ENCODE data around the gene CERK. TPM values are rescaled to one million over a fixed set of nuclear protein-coding genes. Genes with fewer than 3 reads are reported as not detected.

Gene CERK
- total RNA-seq, 1 experiment from 2014 or later, result 45.6 TPM

DNA sequence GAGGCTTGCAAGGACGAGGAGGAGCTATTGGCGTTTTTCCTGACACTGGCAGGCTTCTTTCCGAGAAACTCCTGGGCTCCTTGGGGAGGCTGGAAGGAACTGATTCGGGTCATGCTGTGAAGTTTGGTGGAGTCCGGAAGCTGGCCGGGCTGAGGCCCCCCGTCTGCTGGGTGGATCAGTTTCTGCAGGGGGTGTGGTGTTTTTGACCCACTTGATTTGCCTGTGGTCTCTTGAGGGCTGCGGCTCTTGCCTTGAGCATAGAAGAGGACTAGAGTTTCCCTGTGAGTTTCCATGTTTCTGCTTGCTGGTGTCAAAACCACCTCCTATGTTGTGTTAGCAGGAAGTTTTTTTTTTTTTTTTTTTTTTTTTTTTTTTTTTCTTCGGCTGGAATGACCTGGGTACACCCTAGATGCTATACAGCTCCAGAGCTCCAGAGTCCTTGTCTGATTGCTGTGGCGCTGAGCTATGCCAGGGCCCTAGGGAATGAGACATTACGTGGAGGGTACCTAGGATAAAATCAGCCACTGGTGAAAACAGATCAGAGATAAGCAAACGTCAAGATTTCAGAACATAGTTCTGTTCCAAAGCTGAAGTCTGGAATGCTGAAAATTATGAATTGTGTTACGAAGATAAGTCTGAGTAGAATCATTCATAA, 25.1 kb upstream of the CERK start (continued):
- TF ChIP-seq, protein P1, sequence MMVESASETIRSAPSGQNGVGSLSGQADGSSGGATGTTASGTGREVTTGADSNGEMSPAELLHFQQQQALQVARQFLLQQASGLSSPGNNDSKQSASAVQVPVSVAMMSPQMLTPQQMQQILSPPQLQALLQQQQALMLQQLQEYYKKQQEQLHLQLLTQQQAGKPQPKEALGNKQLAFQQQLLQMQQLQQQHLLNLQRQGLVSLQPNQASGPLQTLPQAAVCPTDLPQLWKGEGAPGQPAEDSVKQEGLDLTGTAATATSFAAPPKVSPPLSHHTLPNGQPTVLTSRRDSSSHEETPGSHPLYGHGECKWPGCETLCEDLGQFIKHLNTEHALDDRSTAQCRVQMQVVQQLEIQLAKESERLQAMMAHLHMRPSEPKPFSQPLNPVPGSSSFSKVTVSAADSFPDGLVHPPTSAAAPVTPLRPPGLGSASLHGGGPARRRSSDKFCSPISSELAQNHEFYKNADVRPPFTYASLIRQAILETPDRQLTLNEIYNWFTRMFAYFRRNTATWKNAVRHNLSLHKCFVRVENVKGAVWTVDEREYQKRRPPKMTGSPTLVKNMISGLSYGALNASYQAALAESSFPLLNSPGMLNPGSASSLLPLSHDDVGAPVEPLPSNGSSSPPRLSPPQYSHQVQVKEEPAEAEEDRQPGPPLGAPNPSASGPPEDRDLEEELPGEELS (CRISPR knock-in tag; IDR thresholded peaks at IDR 0.05), result no peak
- TF ChIP-seq, protein P2, sequence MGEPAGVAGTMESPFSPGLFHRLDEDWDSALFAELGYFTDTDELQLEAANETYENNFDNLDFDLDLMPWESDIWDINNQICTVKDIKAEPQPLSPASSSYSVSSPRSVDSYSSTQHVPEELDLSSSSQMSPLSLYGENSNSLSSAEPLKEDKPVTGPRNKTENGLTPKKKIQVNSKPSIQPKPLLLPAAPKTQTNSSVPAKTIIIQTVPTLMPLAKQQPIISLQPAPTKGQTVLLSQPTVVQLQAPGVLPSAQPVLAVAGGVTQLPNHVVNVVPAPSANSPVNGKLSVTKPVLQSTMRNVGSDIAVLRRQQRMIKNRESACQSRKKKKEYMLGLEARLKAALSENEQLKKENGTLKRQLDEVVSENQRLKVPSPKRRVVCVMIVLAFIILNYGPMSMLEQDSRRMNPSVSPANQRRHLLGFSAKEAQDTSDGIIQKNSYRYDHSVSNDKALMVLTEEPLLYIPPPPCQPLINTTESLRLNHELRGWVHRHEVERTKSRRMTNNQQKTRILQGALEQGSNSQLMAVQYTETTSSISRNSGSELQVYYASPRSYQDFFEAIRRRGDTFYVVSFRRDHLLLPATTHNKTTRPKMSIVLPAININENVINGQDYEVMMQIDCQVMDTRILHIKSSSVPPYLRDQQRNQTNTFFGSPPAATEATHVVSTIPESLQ (CRISPR knock-in tag; IDR thresholded peaks at IDR 0.05), result no peak
- TF ChIP-seq PRRX2 (CRISPR knock-in tag; IDR thresholded peaks at IDR 0.05) (no peak), KAT7 (CRISPR knock-in tag; IDR thresholded peaks at IDR 0.05; ENCODE audit: borderline replicate concordance) (no peak), ZNF317 (CRISPR knock-in tag; IDR thresholded peaks at IDR 0.05; ENCODE audit: borderline replicate concordance, low read depth) (no peak)

DNA sequence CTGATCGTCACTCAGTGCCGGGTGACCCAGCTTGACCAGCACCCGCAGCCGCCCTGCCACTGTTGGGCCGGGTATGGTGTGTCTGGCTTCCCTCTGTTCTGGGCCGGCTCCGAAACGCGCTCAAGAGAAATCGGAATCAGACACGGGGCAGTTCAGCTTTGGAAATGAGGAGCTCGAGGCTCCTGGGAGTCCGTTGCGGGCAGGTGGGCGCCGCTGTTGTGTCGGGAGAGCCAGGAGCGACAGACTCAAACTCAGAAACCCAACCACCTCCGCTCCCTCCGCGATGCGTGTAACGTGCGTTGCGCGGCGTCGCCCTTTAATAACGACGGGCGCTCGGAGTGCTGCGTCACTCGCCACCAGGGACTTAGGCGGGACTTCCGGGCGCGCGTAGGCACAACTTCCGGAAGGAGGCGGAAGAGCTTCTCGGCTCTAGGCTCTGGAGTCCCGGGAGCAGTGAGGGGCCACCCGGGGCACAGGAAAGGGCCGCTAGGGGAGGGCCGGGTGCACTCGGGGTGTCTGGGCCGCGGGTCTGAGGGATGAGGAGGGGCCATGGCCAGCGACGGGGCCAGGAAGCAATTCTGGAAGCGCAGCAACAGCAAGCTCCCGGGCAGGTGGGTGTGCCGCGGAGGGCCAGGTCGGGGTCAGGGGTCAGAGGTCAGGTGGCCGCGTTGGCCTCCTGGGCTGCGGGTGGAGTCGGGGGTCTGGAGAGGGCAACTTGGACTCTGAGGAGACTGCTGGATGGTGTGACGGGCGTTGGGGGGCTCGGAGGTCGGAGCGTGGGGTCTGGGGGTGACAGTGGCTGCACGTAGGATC, 24.4 kb upstream of the CERK start, which contains the start of gene TBC1D22A:
Gene TBC1D22A, plus strand, starts transcription at position 413 of the 813 bp plus-strand sequence. Its CDS starts 137 bp downstream, at position 550.
- POLR2A ChIA-PET, result interaction anchor here (0.7 to 1.4 kb wide), 6 partner anchors 12 to 164 kb away, joined by 3 to 6 read pairs (median 4); no protein-coding TSS in a partner anchor
- TF ChIP-seq, protein P2 (CRISPR knock-in tag; IDR thresholded peaks at IDR 0.05), result no peak
- no peak for TF ChIP-seq JAZF1 (CRISPR knock-in tag; IDR thresholded peaks at IDR 0.05)
- TF ChIP-seq, protein P3, sequence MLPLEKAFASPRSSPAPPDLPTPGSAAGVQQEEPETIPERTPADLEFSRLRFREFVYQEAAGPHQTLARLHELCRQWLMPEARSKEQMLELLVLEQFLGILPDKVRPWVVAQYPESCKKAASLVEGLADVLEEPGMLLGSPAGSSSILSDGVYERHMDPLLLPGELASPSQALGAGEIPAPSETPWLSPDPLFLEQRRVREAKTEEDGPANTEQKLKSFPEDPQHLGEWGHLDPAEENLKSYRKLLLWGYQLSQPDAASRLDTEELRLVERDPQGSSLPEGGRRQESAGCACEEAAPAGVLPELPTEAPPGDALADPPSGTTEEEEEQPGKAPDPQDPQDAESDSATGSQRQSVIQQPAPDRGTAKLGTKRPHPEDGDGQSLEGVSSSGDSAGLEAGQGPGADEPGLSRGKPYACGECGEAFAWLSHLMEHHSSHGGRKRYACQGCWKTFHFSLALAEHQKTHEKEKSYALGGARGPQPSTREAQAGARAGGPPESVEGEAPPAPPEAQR (CRISPR knock-in tag; IDR thresholded peaks at IDR 0.05), result no peak
- peak; percentile 95 for TF ChIP-seq NR2C2 (CRISPR knock-in tag; IDR thresholded peaks at IDR 0.05)
- TF ChIP-seq, protein P4, sequence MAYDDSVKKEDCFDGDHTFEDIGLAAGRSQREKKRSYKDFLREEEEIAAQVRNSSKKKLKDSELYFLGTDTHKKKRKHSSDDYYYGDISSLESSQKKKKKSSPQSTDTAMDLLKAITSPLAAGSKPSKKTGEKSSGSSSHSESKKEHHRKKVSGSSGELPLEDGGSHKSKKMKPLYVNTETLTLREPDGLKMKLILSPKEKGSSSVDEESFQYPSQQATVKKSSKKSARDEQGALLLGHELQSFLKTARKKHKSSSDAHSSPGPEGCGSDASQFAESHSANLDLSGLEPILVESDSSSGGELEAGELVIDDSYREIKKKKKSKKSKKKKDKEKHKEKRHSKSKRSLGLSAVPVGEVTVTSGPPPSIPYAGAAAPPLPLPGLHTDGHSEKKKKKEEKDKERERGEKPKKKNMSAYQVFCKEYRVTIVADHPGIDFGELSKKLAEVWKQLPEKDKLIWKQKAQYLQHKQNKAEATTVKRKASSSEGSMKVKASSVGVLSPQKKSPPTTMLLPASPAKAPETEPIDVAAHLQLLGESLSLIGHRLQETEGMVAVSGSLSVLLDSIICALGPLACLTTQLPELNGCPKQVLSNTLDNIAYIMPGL (CRISPR knock-in tag; IDR thresholded peaks at IDR 0.05), result peak; percentile 82
- TF ChIP-seq, protein P5, sequence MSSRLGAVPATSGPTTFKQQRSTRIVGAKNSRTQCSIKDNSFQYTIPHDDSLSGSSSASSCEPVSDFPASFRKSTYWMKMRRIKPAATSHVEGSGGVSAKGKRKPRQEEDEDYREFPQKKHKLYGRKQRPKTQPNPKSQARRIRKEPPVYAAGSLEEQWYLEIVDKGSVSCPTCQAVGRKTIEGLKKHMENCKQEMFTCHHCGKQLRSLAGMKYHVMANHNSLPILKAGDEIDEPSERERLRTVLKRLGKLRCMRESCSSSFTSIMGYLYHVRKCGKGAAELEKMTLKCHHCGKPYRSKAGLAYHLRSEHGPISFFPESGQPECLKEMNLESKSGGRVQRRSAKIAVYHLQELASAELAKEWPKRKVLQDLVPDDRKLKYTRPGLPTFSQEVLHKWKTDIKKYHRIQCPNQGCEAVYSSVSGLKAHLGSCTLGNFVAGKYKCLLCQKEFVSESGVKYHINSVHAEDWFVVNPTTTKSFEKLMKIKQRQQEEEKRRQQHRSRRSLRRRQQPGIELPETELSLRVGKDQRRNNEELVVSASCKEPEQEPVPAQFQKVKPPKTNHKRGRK (CRISPR knock-in tag; IDR thresholded peaks at IDR 0.05; ENCODE audit: borderline replicate concordance), result no peak
- peak; percentile 69 for TF ChIP-seq TEAD1 (CRISPR knock-in tag; IDR thresholded peaks at IDR 0.05)
- TF ChIP-seq, protein P6, sequence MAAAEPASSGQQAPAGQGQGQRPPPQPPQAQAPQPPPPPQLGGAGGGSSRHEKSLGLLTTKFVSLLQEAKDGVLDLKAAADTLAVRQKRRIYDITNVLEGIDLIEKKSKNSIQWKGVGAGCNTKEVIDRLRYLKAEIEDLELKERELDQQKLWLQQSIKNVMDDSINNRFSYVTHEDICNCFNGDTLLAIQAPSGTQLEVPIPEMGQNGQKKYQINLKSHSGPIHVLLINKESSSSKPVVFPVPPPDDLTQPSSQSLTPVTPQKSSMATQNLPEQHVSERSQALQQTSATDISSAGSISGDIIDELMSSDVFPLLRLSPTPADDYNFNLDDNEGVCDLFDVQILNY (CRISPR knock-in tag; IDR thresholded peaks at IDR 0.05), result peak; percentile 87
- peak; percentile 35 for TF ChIP-seq NFE2L1 (CRISPR knock-in tag; IDR thresholded peaks at IDR 0.05)
- TF ChIP-seq ATF1 (CRISPR knock-in tag; IDR thresholded peaks at IDR 0.05), result no peak; the same call in 1 of the 2 replicates
- TF ChIP-seq, protein P7, sequence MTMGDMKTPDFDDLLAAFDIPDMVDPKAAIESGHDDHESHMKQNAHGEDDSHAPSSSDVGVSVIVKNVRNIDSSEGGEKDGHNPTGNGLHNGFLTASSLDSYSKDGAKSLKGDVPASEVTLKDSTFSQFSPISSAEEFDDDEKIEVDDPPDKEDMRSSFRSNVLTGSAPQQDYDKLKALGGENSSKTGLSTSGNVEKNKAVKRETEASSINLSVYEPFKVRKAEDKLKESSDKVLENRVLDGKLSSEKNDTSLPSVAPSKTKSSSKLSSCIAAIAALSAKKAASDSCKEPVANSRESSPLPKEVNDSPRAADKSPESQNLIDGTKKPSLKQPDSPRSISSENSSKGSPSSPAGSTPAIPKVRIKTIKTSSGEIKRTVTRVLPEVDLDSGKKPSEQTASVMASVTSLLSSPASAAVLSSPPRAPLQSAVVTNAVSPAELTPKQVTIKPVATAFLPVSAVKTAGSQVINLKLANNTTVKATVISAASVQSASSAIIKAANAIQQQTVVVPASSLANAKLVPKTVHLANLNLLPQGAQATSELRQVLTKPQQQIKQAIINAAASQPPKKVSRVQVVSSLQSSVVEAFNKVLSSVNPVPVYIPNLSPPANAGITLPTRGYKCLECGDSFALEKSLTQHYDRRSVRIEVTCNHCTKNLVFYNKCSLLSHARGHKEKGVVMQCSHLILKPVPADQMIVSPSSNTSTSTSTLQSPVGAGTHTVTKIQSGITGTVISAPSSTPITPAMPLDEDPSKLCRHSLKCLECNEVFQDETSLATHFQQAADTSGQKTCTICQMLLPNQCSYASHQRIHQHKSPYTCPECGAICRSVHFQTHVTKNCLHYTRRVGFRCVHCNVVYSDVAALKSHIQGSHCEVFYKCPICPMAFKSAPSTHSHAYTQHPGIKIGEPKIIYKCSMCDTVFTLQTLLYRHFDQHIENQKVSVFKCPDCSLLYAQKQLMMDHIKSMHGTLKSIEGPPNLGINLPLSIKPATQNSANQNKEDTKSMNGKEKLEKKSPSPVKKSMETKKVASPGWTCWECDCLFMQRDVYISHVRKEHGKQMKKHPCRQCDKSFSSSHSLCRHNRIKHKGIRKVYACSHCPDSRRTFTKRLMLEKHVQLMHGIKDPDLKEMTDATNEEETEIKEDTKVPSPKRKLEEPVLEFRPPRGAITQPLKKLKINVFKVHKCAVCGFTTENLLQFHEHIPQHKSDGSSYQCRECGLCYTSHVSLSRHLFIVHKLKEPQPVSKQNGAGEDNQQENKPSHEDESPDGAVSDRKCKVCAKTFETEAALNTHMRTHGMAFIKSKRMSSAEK (CRISPR knock-in tag; IDR thresholded peaks at IDR 0.05; ENCODE audit: borderline replicate concordance), result no peak
- TF ChIP-seq NR3C1 (CRISPR knock-in tag; conservative IDR thresholded peaks at IDR 0.05; ENCODE audit: low read depth), result no peak

More for the DNA sequence above, 24.4 kb upstream of the CERK start, which contains the start of gene TBC1D22A:
- no peaks in the 10 kb centered on the region for H3K27me3 Mint-ChIP-seq (ENCODE audit: low read depth)
- CTCF ChIA-PET, result interaction anchor here (1.0 to 2.0 kb wide), 9 partner anchors 11 to 394 kb away, joined by 3 to 23 read pairs (median 5); partner anchors contain the start of gene CERK
- DNase-seq (ENCODE audit: low spot score) (peak; percentile 94), ATAC-seq (peak; percentile 85)
- peaks cover 20% of the 10 kb centered on the region for H3K4me1 Mint-ChIP-seq
- H3K27ac Mint-ChIP-seq, result peak within 1 kb of the TSS; percentile 99
- peaks cover 5% of the 10 kb centered on the region for H3K36me3 Mint-ChIP-seq
- H3K9me3 Mint-ChIP-seq, result peaks cover 2% of the 10 kb centered on the region
- peak within 1 kb of the TSS; percentile 99 for H3K4me3 Mint-ChIP-seq

All from WTC11 (cell line).